Nephron progenitor cell (in vitro differentiated cells): ENCODE data around the gene RAB43.
"Not testable (repeated sequence)": the region's sequence is repeated elsewhere in the genome, so short reads cannot be mapped to it uniquely, and the experiment has no call there.

Experiments
- DNase-seq: peaks from one replicate; pipeline ENCODE4 v3.0.0; 2021
- H3K27ac Mint-ChIP-seq: 2 replicates; pipeline ENCODE4 v1.8.0; 2021; ENCODE audit warnings: mild to moderate bottlenecking, moderate library complexity, mixed read lengths
- H3K27me3 Mint-ChIP-seq: 2 replicates; pipeline ENCODE4 v1.8.0; 2021; ENCODE audit warnings: mild to moderate bottlenecking, low read depth, mixed read lengths; ENCODE audit not compliant: poor library complexity
- H3K36me3 Mint-ChIP-seq: 2 replicates; pipeline ENCODE4 v1.8.0; 2021; ENCODE audit warnings: low read depth, mixed read lengths
- H3K4me1 Mint-ChIP-seq: 2 replicates; pipeline ENCODE4 v1.8.0; 2021; ENCODE audit warnings: mixed read lengths
- H3K4me3 Mint-ChIP-seq: 2 replicates; pipeline ENCODE4 v1.8.0; 2021; ENCODE audit warnings: mild to moderate bottlenecking, moderate library complexity, mixed read lengths
- H3K9me3 Mint-ChIP-seq: 2 replicates; pipeline ENCODE4 v1.8.0; 2021; ENCODE audit warnings: mild to moderate bottlenecking, moderate library complexity, mixed read lengths
- CTCF ChIP-seq: fragments of 200-600 bp; sonication (generic); IDR thresholded peaks from 2 replicates; pipeline ENCODE4 v1.5.0; 2021; ENCODE audit warnings: antibody characterized with exemption

Gene RAB43

DNA sequence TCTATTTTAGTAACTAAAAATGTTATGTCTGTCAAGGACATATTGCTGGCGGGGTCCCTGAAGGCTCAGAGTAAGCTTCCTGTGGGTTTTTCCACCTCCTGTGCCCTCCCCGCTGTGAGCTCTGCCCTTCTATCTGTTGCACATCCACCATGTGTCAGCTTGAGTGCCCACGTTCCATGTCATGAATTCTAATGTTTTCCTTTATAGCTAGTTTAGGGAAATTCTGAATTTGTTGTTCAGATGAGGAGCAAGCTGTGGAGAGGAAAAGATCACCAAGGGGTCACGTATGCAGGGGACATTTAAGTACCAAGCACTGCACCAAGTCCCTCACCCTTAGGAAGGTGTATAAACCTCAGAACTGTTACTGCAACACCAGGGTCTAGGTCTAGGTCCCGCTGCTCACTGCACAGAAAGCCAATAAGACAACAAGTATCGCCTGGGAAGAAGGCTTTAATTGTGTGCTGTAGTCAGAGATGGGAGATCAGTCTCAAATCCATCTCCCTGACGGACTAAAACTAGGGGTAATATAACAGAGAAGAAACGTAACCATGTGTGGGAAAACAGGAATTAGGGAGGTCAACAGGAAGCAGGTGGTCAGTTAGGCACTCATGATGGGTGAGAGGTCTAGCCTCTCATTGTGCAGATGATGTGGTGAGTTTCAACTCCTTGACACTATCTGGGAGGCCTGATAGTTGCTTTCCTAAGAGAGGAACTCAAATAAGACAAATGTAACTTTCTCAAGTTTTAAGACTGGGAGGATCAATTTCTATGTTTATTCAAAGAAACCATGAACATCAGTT lies 51.3 kb downstream of the RAB43 start:
- Mint-ChIP-seq H3K4me1 (peaks cover 11% of the 10 kb centered on the region), H3K36me3 (no peaks in the 10 kb centered on the region), H3K4me3 (no peak overlapping the region), H3K9me3 (peaks cover 9% of the 10 kb centered on the region), H3K27me3 (peaks cover 18% of the 10 kb centered on the region), H3K27ac (no peak overlapping the region)
- DNase-seq, result no peak
- no peak for TF ChIP-seq CTCF

DNA sequence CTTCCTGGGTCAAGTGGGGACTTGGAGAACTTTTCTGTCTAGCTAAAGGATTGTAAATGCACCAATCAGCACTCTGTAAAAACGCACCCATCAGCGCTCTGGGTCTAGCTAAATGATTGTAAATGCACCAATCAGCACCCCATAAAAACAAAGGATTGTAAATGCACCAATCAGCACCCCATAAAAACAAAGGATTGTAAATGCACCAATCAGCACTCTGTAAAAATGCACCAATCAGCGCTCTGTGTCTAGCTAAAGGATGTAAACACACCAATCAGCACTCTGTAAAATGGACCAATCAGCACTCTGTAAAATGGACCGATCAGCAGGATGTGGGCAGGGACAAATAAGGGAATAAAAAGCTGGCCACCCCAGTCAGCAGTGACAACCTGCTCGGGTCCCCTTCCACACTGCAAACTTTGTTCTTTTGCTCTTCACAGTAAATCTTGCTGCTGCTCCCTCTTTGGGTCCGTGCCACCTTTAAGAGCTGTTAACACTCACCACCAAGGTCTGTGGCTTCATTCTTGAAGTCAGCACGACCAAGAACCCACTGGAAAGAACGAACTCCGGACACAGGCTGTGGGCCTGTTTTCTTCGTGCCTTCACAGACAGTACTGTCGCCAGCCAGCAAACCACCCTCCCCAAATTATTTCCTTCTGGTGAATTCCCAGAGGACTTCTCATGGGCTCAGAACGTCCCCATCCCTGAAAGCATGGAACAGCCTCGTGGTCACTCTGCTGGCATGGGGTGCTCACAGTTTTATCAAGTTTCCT lies 52.1 kb downstream of the RAB43 start:
- not testable (repeated sequence) for H3K9me3 Mint-ChIP-seq, DNase-seq

GRCh38 chr3:129068291-129068886 lies 53.2 kb downstream of the RAB43 start:
- Mint-ChIP-seq H3K4me1 (peaks cover 19% of the 10 kb centered on the region), H3K36me3 (no peaks in the 10 kb centered on the region), H3K4me3 (no peak overlapping the region), H3K27me3 (peaks cover 16% of the 10 kb centered on the region), H3K27ac (no peak overlapping the region), H3K9me3 (peaks cover 9% of the 10 kb centered on the region)
- no peak for DNase-seq
- no peak for TF ChIP-seq CTCF

More for the DNA sequence above, 52.1 kb downstream of the RAB43 start:
- not testable (repeated sequence) for H3K27ac Mint-ChIP-seq, H3K4me3 Mint-ChIP-seq, H3K36me3 Mint-ChIP-seq
- peaks cover 16% of the 10 kb centered on the region for H3K27me3 Mint-ChIP-seq
- H3K4me1 Mint-ChIP-seq, result peaks cover 19% of the 10 kb centered on the region

- not testable (repeated sequence) for H3K36me3 Mint-ChIP-seq, DNase-seq, H3K4me3 Mint-ChIP-seq, H3K9me3 Mint-ChIP-seq
- Mint-ChIP-seq H3K27me3 (peaks cover 16% of the 10 kb centered on the region), H3K4me1 (peaks cover 19% of the 10 kb centered on the region), H3K27ac (peak overlapping the region; percentile 29)
These were observed 53.9 kb downstream of the RAB43 start for GRCh38 chr3:129067719-129068118.

DNA sequence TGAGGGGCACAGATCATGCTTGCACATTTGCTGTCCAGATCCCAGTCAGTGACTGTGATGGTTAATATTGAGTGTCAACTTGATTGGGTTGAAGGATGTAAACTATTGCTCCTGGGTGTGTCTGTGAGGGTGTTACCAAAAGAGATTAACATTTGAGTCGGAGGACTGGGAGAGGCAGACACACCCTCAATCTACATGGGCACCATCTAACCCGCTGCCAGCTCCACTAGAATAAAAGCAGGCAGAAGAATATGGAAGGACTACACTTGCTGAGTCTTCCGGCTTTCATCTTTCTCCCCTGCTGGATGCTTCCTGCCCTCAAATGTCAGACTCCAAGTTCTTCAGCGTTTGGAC lies 55.9 kb downstream of the RAB43 start:
- H3K4me3 Mint-ChIP-seq, result no peak overlapping the region
- H3K36me3 Mint-ChIP-seq, result no peaks in the 10 kb centered on the region
- H3K27me3 Mint-ChIP-seq, result peaks cover 9% of the 10 kb centered on the region
- no peak for DNase-seq
- H3K4me1 Mint-ChIP-seq, result peaks cover 19% of the 10 kb centered on the region
- H3K9me3 Mint-ChIP-seq, result peaks cover 9% of the 10 kb centered on the region
- no peak for TF ChIP-seq CTCF
- H3K27ac Mint-ChIP-seq, result no peak overlapping the region

DNA sequence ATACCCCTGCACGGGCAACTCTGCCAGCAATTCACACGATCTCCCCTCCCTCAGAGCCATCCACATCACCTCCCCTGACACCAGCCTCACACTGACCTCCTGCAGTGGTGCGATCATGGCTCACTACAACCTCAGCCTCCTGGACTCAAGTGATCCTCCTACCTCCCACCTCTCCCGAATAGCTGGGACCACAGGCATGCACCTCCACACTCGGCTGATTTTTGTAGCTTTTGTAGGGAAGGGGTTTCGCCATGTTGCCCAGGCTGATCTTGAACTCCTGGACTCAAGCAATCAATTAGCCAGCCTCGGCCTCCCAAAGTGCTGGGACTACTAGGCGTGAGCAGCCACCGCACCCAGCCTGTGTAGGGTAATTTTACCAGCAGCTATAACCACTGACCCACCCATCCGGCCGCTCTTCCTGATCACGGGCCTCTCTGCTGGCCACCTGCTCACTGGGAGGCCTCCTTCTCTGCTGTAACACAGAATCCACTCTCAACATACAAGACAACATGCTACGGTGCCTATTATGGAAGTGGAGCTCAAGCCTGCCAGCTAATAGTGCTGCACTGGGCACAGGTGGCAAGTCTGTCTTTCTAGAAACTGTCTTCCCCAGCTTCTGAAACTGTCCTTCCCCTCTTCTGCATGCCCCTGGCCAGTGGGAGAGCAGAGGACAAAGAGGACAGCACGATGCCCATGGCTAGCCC lies 56.4 kb downstream of the RAB43 start:
- no peak overlapping the region for H3K4me3 Mint-ChIP-seq
- no peak for DNase-seq
- H3K36me3 Mint-ChIP-seq, result no peaks in the 10 kb centered on the region
- no peak for TF ChIP-seq CTCF
- peaks cover 8% of the 10 kb centered on the region for H3K27me3 Mint-ChIP-seq
- peaks cover 9% of the 10 kb centered on the region for H3K9me3 Mint-ChIP-seq
- peak overlapping the region; percentile 90 for H3K27ac Mint-ChIP-seq
- peaks cover 19% of the 10 kb centered on the region for H3K4me1 Mint-ChIP-seq
